ENCODE measurements around the gene ATXN3L. TPM values are rescaled to one million over a fixed set of nuclear protein-coding genes. Genes with fewer than 3 reads are reported as not detected.

ATXN3L gene
- total and polyA plus RNA-seq, 10 of the 15 experiments (the other 5 are each of a cell fraction or from before 2014, with no cell fraction given) = not detected

- no peak for FAIRE-seq
- Histone ChIP-seq H3K4me2 (ENCODE audit: control insufficient read depth, insufficient read depth) (no peak overlapping the region), H3K9me3 (replicated peaks; ENCODE audit: control insufficient read depth, insufficient read depth, low read length) (no peaks in the 10 kb centered on the region), H3K36me3 (ENCODE audit: control insufficient read depth in 2 of 2, insufficient read depth in 2 of 2, low read length in 1 of 2) (no peaks in the 10 kb centered on the region), H4K20me1 (ENCODE audit: control insufficient read depth, insufficient read depth) (no peaks in the 10 kb centered on the region), H3K79me2 (ENCODE audit: control insufficient read depth, insufficient read depth, low read length) (no peaks in the 10 kb centered on the region), H3K9ac (ENCODE audit: control insufficient read depth, insufficient read depth, low read length) (no peak overlapping the region), H2AFZ (ENCODE audit: control insufficient read depth, low read depth, low read length) (peak overlapping the region; percentile 65), H3K27ac (ENCODE audit: control insufficient read depth, insufficient read depth) (0 out of 2 replicates have a peak overlapping the region, but pooled peaks have one; percentile 2), H3K4me3 (no peak overlapping the region), H3K4me1 (ENCODE audit: control insufficient read depth, insufficient read depth, low read length) (peaks cover 3% of the 10 kb centered on the region; the same call in 1 of the 2 replicates), H3K27me3 (replicated peaks in 1 of 2; ENCODE audit: control insufficient read depth in 2 of 2, insufficient read depth in 2 of 2, low read length in 1 of 2) (no peaks in the 10 kb centered on the region)
- WGBS (ENCODE audit: insufficient coverage, insufficient replicate concordance, low lambda C conversion rate, missing lambda C conversion rate) = 3% methylated on average over 4 of the region's 4 CpGs
- intact Hi-C loops (cut with micrococcal nuclease; ENCODE audit: unreplicated experiment) (loop anchor here (1.0 to 2.0 kb wide), 2 partner anchors 86 to 142 kb away; no protein-coding TSS in a partner anchor), in situ Hi-C loops (cut with MboI) (no loop called here)
- ATAC-seq = peak; percentile 79
- TF ChIP-seq PAX5 (IDR thresholded peaks at IDR 0.05; ENCODE audit: borderline replicate concordance, low read depth, low read length) = 0 out of 2 replicates have a peak, but pooled peaks have one; percentile 16
- peak; percentile 37; the same call in 1 of the 2 replicates for TF ChIP-seq MTA2 (IDR thresholded peaks at IDR 0.05; ENCODE audit: low read depth)
- no peak for TF ChIP-seq USF2 (IDR thresholded peaks at IDR 0.05; ENCODE audit: borderline replicate concordance, low read depth, low read length)
- 0 out of 2 replicates have a peak, but pooled peaks have one; percentile 33 for TF ChIP-seq GATAD2B (conservative IDR thresholded peaks at IDR 0.05; ENCODE audit: low read depth)
- peak; percentile 49; the same call in 1 of the 2 replicates for TF ChIP-seq RELB (IDR thresholded peaks at IDR 0.05; ENCODE audit: low read depth)
- TF ChIP-seq IKZF1 (conservative IDR thresholded peaks at IDR 0.05) = peak; percentile 30; the same call in 1 of the 2 replicates
- peak; percentile 19 to 44; a peak in 2 of 4 replicates for TF ChIP-seq IKZF2 (IDR thresholded peaks at IDR 0.05)
- no peak for TF ChIP-seq BRCA1 (IDR thresholded peaks at IDR 0.05; ENCODE audit: low read depth, low read length)
- TF ChIP-seq NR2C1 (IDR thresholded peaks at IDR 0.05) = 0 out of 2 replicates have a peak, but pooled peaks have one; percentile 10
- BruUV-seq (replicated peaks) = no TSS peak
- RAD21 ChIA-PET (ENCODE audit: unreplicated experiment) = interaction anchor here (0.9 to 1.0 kb wide), 2 partner anchors 88 to 91 kb away, joined by 3 to 4 read pairs; no protein-coding TSS in a partner anchor
- CTCF ChIA-PET = interaction anchor here (1.0 to 2.1 kb wide), 3 partner anchors 22 to 399 kb away, joined by 4 to 10 read pairs (median 6); no protein-coding TSS in a partner anchor
- DNase-seq (ENCODE audit: low read depth, low spot score) = peak; percentile 34
- SMC1A ChIA-PET (ENCODE audit: uncharacterized antibody, unreplicated experiment) = interaction anchor here (0.6 to 2.4 kb wide), 7 partner anchors 8 to 253 kb away, joined by 3 to 9 read pairs (median 3); no protein-coding TSS in a partner anchor
- POLR2A ChIA-PET = interaction anchor here (0.9 kb wide), 1 partner anchor 80 kb away, joined by 3 read pairs; no protein-coding TSS in a partner anchor
These were observed 25.2 kb upstream of the ATXN3L start for GRCh38 chrX:13345037-13345436.
